Measurements from ENCODE around the gene TMC6.
"Not testable (repeated sequence)": the region's sequence is repeated elsewhere in the genome, so short reads cannot be mapped to it uniquely, and the experiment has no call there.

The TMC6 gene

GRCh38 chr17:78124081-78124835 is 4.3 kb downstream of the TMC6 start:
- H3K27ac ChIP-seq = no peak overlapping the region
- no peak for DNase-seq (ENCODE audit: low read depth, low spot score)

DNA sequence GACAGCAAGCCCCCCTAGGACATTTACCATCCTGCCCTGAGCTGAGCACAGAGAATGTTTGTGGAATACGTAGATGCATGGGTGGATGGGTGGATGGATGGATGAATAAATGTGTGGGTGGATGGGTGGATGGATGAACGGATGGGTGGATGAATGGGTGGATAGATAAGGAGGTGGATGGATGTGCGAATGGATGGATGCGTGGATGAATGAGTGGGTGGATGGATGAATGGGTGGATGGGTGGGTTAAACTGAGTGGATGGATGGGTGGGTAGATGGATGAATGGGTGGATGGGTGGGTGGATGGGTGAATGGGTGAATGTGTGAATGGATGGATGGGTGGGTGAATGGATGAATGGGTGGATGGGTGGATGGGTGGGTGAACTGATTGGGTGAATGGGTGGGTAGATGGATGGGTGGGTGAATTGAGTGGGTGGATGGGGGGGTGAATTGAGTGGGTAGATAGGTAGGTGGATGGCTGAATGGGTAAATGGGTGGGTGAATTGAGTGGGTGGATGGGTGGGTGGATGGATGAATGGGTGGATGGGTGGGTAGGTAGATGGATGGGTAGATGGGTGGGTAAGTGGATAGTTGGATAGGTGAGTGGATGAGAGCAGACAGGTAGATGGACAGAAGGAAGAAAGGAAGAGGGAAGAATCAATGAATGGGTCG is 5.2 kb downstream of the TMC6 start:
- H3K27ac ChIP-seq = no peak overlapping the region
- no peak for DNase-seq (ENCODE audit: low read depth, low spot score)

DNA sequence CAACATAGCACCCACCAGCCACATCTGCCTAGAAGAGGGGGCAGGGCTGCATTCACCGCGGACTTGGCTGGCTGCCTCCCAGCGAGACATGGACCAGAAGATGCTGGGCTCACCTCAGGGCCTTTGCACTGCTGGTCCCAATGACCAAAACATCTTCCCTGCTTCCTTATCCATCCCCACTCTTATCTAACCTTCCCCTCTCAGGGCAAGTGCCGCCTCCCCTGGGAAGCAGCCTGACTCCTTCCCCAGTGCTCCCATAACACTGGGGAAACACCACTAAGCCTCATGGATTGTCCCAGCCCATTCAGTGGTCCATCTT is 5.7 kb downstream of the TMC6 start:
- no peak overlapping the region for H3K27ac ChIP-seq
- DNase-seq (ENCODE audit: low read depth, low spot score) = no peak

GRCh38 chr17:78122216-78122930 is 6.2 kb downstream of the TMC6 start:
- H3K27ac ChIP-seq = no peak overlapping the region
- no peak for DNase-seq (ENCODE audit: low read depth, low spot score)

- DNase-seq (ENCODE audit: low read depth, low spot score) = no peak
- no peak overlapping the region for H3K27ac ChIP-seq
These were observed 6.7 kb downstream of the TMC6 start for GRCh38 chr17:78121801-78122215.

DNA sequence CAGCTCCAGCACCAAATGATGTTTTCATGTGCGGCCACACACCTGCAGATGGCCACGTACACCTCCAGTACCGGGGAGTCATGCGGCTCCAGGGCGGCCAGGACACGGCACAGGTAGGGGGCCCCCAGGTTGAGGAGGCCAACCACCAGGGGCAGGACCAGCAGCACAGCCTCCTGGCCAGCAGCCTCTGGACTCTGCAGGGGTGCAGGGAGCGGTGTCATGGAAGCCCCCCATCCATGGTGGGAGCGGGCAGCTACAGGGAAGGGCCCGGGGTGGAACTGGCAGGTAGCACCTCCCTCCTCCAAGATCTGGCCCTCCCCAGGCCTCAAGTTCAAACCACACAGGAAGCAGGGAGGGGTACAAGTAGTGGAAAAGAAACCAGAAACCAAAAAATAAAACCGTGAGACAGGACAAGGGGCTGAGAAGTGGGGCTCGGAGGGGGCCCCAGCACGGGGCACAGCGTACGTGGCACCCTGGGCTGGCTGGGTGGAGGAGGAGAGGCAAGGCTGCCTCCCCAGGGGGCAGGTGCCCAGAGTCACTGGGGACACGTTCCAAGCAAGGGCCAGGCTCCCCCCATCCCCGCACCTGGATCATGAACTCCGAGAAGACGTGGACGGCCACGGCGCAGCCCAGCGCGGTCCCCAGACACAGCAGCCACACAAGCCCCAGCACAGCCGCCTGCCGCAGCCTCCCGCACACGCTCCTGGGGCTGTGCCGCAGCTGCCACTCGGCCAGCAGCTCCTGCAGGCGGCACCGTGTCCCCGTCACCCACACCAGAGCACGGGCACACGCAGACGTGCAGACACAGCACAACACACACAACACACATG is 7.4 kb downstream of the TMC6 start:
- H3K27ac ChIP-seq = no peak overlapping the region
- DNase-seq (ENCODE audit: low read depth, low spot score) = no peak

DNA sequence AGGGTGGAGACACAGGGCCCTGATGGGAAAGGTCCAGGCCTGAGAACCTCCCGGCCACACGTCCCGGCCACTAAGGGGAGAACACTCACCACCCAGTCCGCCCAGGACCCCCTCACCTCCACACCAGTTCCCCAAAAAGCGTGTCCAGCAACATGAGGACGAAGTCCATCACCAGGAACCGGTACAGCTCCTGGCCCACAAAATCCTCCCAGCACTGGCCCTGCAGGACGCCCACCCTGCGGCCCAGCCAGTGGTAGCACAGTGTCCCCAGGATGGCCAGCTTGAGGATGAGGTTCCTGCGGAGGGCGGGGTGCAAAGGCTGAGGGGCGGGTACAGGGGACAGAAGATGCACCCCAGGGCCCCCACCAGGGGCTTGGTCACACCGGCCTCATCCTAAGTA is 8.0 kb downstream of the TMC6 start:
- no peak overlapping the region for H3K27ac ChIP-seq
- DNase-seq (ENCODE audit: low read depth, low spot score) = no peak

- DNase-seq (ENCODE audit: low read depth, low spot score) = no peak
- no peak overlapping the region for H3K27ac ChIP-seq
These were observed 9.7 kb downstream of the TMC6 start for GRCh38 chr17:78118801-78119241.

- H3K27ac ChIP-seq = no peak overlapping the region
These were observed 11.3 kb downstream of the TMC6 start for GRCh38 chr17:78117027-78117981.

GRCh38 chr17:78116411-78116810 is 12.1 kb downstream of the TMC6 start:
- H3K27ac ChIP-seq = no peak overlapping the region

More at GRCh38 chr17:78117027-78117981, 11.3 kb downstream of the TMC6 start:
- no peak for DNase-seq (ENCODE audit: low read depth, low spot score)

DNA sequence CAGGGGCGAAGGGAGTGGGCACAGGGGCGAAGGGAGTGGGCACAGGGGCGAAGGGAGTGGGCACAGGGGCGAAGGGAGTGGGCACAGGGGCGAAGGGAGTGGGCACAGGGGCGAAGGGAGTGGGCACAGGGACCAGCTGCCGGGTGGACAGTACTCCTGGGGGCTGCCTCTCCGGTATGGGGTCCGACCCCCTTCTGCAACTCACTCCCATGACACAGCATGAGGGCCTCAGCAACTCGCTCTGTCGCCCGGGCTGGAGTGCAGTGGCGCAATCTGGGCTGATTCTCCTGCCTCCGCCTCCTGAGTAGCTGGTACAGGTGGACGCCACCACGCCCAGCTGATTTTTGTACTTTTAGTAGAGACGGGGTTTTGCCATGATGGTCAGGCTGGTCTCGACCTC is 12.8 kb downstream of the TMC6 start:
- H3K27ac ChIP-seq; DNase-seq (ENCODE audit: low read depth, low spot score): not testable (repeated sequence)

More at GRCh38 chr17:78116411-78116810, 12.1 kb downstream of the TMC6 start:
- no peak for DNase-seq (ENCODE audit: low read depth, low spot score)

- DNase-seq (ENCODE audit: low read depth, low spot score) = no peak
- no peak overlapping the region for H3K27ac ChIP-seq
These were observed 13.5 kb downstream of the TMC6 start for GRCh38 chr17:78114831-78115723.

DNA sequence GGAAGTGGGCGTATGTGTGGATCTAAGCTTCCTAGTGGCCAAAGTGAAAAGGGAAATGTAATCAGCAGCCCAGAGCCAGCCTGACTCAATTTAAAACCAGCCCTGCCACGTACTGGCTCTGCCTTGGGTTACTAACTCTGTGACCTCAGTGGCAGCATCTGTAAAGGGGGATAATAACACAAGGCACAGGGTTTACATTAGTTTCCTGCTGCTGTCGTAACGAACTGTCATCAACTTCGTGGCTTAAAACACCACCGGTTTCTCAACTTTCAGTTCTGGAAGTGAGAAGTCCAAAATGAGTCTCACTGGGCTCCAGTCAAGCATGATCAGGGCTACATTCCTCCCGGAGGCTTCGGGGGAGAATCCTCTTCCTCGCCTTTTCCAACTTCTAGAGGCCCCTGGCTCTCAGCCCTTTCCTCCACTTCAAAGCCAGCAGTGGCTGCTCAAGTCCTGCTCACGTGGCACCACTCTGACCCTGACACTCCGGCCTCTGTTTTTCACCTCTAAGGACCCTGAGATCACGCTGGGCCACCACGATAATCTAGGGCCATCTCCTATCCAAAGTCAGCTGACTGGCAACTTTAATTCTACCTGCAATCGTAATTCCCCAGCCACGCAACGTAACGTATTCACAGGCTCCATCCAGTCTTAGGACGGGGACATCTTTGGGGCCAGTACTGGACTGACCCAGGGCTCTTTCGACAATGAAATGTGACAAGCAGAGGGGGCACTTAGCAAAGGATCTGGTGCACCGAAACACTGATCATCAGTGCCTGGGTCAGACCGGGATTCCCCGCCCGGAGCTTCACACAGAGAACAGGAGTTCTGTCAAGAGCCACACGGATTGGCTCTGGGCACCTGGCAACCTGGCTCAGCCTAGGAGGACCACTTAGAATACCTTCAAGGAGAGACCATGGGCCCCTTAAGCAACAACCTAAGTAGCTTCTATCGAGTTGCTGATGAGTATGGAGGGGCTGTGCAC is 14.5 kb downstream of the TMC6 start:
- DNase-seq (ENCODE audit: low read depth, low spot score) = no peak
- no peak overlapping the region for H3K27ac ChIP-seq

DNA sequence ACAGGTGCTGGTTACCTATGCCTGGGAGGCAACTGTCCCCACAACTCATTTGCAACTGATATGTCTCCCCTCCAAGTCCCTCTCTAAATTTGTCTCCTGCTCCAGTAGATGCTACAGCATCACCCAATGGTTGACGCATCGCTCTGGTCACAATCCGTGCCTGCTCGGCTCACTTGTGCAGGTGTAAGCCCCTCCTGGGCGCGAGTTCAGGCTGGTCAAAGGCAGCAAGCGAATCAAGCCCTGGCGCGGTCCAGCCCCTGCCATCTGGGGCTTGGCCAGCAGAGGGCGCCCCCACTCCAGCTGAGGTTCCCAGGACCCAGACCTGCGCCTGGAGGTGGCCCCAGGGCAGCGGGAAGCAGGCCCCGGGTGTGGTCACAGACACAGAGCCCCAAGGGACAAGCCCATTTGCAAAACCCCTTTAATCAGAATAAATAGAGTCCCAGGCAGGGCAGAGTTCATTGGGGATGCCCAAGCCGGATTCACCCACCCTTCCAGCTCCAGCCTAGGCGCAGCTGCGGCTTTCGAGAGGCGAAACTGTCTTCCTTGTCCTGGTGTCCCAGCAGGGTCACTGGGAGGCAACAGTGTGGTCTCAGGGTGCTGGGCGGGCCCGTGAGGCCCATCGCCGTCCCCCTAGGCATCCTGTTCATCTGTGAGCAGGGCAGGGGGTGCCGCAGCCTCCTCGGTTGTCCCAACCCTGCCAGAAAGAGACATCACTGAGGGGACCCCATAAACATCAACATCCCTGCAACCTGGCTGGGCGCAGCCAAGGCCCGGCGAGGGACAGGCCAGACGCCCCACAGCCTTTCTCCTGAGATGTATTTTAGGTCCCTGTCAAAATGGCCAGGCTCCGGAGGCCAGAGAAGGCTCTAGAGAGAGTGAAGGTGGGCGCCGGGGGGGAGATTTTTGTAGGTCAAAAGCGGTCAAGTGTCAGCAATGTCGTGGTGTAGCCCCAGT is 15.8 kb downstream of the TMC6 start:
- no peak overlapping the region for H3K27ac ChIP-seq
- DNase-seq (ENCODE audit: low read depth, low spot score) = no peak

DNA sequence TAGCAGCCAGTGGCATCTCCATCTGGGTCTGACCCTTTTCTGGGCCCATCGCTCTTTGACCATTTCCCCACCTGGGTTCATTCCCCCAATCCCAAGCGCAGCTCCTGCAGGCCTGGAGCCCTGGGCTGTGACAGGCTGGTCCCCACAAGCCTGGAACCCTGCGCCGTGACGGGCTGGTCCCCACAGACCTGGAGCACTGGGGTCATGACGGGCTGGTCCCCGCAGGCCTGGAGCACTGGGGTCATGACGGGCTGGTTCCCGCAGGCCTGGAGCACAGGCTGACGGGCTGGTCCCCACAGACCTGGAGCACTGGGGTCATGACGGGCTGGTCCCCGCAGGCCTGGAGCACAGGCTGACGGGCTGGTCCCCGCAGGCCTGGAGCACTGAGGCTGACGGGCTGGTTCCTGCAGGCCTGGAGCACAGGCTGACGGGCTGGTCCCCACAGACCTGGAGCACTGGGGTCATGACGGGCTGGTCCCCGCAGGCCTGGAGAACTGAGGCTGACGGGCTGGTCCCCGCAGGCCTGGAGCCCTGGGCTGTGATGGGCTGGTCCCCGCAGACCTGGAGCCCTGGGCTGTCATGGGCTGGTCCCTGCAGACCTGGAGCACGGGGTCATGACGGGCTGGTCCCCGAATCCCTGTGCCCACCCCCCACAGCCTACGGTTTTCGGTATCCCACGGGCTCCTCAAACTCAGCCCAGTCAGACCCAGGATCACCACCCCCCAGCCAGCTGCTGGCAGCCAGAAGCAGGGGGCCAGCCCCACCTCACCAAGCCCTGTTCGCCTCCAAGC is 16.6 kb downstream of the TMC6 start:
- no peak for DNase-seq (ENCODE audit: low read depth, low spot score)
- H3K27ac ChIP-seq = no peak overlapping the region

All from epithelial cell of prostate (primary cell).